Measurements from ENCODE around the gene CDH22.

DNA sequence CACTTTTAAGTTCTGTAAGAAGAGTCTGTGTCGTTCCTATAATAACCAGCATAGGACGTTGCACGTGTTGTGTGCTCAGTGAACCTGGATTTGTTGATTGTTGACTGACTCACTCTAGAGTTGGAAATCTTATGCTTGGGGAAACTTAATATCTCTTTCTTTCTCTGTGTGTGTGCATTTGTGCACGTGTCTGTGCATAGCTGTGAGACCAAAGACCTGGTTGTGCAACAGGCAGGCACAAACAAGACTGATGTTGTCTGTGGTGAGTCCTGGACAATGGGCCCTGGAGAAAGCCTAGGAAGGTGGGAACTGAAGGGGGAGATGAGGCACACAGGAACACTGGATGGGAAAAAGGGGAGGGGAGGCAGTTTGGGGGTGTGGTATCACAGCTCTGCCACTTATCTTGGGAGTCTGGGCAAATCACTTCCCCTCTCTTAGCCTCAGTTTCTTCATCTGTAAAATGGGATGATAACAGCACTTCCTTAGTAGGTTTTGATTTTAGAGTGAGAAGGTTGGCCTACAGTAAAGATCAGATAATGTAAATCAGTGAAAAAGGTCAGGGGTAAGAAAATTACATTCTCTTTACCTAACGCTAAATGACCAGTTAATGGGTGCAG, 181.8 kb downstream of the CDH22 start:
- TF ChIP-seq EP300 (IDR thresholded peaks at IDR 0.05; ENCODE audit: low read length) (no peak), KAT8 (IDR thresholded peaks at IDR 0.05; ENCODE audit: low read depth) (no peak), EZH2 (IDR thresholded peaks at IDR 0.05; ENCODE audit: borderline replicate concordance, low read depth, low read length) (no peak), ZNF197 (CRISPR knock-in tag; IDR thresholded peaks at IDR 0.05; ENCODE audit: low read depth) (no peak), MTA1 (IDR thresholded peaks at IDR 0.05; ENCODE audit: borderline replicate concordance) (no peak), ZNF766 (CRISPR knock-in tag; conservative IDR thresholded peaks at IDR 0.05) (no peak), BHLHE40 (IDR thresholded peaks at IDR 0.05; ENCODE audit: low read length) (no peak)
- TF ChIP-seq, protein P1, sequence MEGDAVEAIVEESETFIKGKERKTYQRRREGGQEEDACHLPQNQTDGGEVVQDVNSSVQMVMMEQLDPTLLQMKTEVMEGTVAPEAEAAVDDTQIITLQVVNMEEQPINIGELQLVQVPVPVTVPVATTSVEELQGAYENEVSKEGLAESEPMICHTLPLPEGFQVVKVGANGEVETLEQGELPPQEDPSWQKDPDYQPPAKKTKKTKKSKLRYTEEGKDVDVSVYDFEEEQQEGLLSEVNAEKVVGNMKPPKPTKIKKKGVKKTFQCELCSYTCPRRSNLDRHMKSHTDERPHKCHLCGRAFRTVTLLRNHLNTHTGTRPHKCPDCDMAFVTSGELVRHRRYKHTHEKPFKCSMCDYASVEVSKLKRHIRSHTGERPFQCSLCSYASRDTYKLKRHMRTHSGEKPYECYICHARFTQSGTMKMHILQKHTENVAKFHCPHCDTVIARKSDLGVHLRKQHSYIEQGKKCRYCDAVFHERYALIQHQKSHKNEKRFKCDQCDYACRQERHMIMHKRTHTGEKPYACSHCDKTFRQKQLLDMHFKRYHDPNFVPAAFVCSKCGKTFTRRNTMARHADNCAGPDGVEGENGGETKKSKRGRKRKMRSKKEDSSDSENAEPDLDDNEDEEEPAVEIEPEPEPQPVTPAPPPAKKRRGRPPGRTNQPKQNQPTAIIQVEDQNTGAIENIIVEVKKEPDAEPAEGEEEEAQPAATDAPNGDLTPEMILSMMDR (IDR thresholded peaks at IDR 0.05 in 2 of 3, conservative IDR thresholded peaks at IDR 0.05 in 1 of 3; ENCODE audit: insufficient read depth in 2 of 3, low read depth in 1 of 3, low read length in 3 of 3) = no peak
